ENCODE data around the gene TMEM120B.
"Not testable (repeated sequence)": the region's sequence is repeated elsewhere in the genome, so short reads cannot be mapped to it uniquely, and the experiment has no call there.

The TMEM120B gene

DNA sequence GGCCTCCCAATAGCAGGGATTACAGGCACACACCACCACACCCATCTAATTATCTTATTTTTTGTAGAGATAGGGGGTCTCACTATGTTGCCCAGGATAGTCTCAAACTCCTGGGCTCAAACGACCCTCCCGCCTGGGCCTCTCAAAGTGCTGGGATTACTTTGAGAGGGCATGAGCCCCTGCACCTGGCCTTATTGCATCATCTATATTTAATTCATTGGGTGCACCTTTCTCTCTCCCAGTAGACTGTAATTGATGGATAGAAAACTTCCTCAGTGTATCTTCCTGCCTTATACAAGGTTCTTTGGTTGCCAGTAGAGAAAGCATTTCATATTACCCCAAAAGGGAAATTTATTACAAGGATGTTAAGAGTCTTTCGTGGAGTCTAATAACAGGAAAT, 34.2 kb upstream of the TMEM120B start:
- TF ChIP-seq, protein P1, sequence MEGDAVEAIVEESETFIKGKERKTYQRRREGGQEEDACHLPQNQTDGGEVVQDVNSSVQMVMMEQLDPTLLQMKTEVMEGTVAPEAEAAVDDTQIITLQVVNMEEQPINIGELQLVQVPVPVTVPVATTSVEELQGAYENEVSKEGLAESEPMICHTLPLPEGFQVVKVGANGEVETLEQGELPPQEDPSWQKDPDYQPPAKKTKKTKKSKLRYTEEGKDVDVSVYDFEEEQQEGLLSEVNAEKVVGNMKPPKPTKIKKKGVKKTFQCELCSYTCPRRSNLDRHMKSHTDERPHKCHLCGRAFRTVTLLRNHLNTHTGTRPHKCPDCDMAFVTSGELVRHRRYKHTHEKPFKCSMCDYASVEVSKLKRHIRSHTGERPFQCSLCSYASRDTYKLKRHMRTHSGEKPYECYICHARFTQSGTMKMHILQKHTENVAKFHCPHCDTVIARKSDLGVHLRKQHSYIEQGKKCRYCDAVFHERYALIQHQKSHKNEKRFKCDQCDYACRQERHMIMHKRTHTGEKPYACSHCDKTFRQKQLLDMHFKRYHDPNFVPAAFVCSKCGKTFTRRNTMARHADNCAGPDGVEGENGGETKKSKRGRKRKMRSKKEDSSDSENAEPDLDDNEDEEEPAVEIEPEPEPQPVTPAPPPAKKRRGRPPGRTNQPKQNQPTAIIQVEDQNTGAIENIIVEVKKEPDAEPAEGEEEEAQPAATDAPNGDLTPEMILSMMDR (conservative IDR thresholded peaks at IDR 0.05; ENCODE audit: control insufficient read depth, insufficient read depth, low read depth, low read length): no peak
- DNase-seq (ENCODE audit: low read depth): no peak

DNA sequence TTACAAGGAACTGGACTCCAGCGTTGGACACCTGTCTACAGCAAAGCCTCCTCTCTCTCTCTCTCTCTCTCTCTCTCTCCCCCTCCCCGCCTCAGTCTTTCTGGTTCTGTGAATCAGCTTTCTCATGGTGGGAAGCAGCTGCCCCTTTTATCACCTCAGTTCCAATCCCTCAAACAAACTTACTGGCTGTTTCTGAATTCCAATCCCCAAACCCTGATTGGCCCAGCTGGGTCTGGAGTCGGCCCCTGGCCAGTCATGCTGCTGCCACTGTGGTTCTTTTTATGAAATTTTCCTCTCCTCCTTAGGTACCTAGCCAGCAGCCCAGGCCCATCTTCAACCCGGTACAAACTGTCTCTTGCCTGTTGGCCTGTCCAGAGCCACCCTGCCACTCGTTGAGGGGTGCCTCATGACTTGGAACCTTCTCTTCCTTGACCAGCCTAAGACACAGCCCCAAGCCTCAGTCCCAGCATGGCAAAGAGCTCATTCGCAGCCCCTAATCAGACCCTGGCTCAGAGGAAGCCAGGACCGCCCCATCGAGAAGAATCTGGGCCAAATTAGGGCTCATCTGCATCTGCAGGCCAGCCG, 33.7 kb upstream of the TMEM120B start:
- TF ChIP-seq, protein P1 (conservative IDR thresholded peaks at IDR 0.05; ENCODE audit: control insufficient read depth, insufficient read depth, low read depth, low read length): no peak
- DNase-seq (ENCODE audit: low read depth): no peak
- no peak overlapping the region for H3K4me3 ChIP-seq (ENCODE audit: control insufficient read depth, low read depth, low read length)

More for the DNA sequence above, 34.2 kb upstream of the TMEM120B start:
- H3K4me3 ChIP-seq (ENCODE audit: control insufficient read depth, low read depth, low read length): no peak overlapping the region

- not testable (repeated sequence) for H3K4me3 ChIP-seq (ENCODE audit: control insufficient read depth, low read depth, low read length); DNase-seq (ENCODE audit: low read depth)
Measured at GRCh38 chr12:121679661-121680197, 32.8 kb upstream of the TMEM120B start.

DNA sequence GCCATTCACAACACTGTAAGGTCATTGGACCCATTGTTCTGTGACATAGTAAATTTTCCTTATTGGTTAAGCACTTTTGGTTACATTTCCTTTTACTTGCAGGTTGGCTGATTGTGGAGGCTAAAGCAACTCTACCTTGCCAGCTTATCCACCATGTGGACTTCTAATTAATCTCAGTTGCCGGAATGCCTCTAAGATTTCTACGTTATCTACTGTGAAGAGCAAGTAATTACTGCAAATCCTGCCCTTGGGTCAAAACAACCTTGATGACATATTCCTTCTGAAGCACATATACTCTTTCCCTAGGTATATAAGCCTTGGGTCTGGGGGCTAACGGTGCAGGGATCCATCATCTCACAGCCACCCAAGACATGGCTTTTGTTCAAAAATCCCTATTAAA, 23.6 kb upstream of the TMEM120B start:
- DNase-seq (ENCODE audit: low read depth): no peak
- TF ChIP-seq, protein P1 (conservative IDR thresholded peaks at IDR 0.05; ENCODE audit: control insufficient read depth, insufficient read depth, low read depth, low read length): no peak
- H3K4me3 ChIP-seq (ENCODE audit: control insufficient read depth, low read depth, low read length): no peak overlapping the region

DNA sequence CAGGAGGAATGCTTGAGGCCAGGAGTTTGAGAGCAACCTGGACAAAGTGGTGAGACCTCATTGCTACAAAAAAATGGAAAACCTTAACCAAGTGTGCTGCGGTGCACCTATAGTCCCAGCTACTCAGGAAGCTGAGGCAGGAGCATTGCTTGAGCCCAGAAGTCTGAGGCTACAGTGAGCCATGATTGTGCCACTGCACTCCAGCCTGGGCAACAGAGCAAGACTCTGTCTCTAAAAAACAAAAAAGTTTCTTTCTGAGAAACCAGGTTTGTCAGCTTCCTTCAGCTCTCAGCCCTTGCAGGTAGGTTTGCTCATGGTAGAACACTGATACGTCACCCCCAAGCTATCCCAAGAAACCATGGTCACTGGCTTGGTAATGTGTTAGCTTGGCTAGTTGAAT, 23.1 kb upstream of the TMEM120B start:
- H3K4me3 ChIP-seq (ENCODE audit: control insufficient read depth, low read depth, low read length): no peak overlapping the region
- TF ChIP-seq, protein P1 (conservative IDR thresholded peaks at IDR 0.05; ENCODE audit: control insufficient read depth, insufficient read depth, low read depth, low read length): no peak

DNA sequence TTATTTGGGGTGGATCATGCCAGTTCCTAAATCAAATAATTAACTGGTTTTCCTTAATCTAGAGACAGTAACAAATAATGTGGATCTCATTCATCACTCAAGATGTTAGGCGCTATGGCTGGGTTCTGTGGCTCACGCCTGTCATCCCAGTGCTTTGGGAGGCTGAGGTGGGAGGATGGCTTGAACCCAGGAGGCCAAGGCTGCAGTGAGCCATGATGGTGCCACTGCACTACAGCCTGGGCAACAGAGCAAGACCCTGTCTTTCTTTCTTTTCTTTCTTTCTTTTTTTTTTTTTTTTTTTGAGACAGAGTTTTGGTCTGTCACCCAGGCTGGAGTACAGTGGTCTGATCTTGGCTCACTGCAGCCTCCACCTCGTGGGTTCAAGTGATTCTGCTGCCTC, 19.8 kb upstream of the TMEM120B start:
- DNase-seq (ENCODE audit: low read depth); H3K4me3 ChIP-seq (ENCODE audit: control insufficient read depth, low read depth, low read length): not testable (repeated sequence)

More for the DNA sequence above, 23.1 kb upstream of the TMEM120B start:
- no peak for DNase-seq (ENCODE audit: low read depth)

DNA sequence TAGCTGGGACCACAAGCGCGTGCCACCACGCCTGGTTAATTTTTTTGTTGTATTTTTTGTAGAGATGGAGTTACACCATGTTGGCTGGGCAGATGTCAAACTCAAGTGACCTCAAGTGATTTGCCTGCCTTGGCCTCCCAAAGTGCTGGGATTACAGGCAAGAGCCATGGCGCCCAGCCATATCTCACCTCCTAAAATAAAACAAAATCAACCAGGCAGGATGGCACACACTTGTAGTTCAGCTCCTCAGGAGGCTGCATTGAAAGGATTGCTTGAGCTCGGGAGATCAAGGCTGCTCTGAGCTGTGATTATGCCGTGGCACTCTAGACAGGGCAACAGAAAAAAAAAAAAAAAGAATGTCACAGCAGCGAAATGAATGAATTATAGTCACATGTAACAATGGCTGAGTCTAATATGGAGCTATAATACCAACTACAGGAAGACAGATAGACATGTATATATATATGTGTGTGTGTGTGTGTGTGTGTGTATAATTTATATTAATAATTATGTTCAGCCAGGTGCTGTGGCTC, 19.3 kb upstream of the TMEM120B start:
- no peak for DNase-seq (ENCODE audit: low read depth)
- TF ChIP-seq, protein P1 (conservative IDR thresholded peaks at IDR 0.05; ENCODE audit: control insufficient read depth, insufficient read depth, low read depth, low read length): no peak
- H3K4me3 ChIP-seq (ENCODE audit: control insufficient read depth, low read depth, low read length): no peak overlapping the region
